Adrenal gland (tissue), 5 donors: Measurements from ENCODE around the gene SCAPER.

ENCODE experiments used
- CTCF ChIP-seq, 6 experiments: fragments of 450-650 bp in 4 of 6; fragments of 200-600 bp in 2 of 6; sonication (generic) in 1 of 6; IDR thresholded peaks; 1 replicate in 5 of 6; 2 replicates in 1 of 6; pipeline versions ENCODE4 v1.5.1 to v1.8.0; 2016 to 2021; ENCODE audit warnings: antibody characterized with exemption in 6 of 6, mild to moderate bottlenecking in 2 of 6, moderate library complexity in 1 of 6
- POLR2A ChIP-seq, 2 donors: fragments of 450-650 bp; IDR thresholded peaks; one replicate each; pipeline ENCODE4 v1.6.1; 2017; ENCODE audit warnings: antibody characterized with exemption in 2 of 2, mild to moderate bottlenecking in 2 of 2, moderate library complexity in 1 of 2
- donor health status: DM: no; HTN: no; CAD: no.

- TF ChIP-seq CTCF (IDR thresholded peaks at IDR 0.05) = no peak
- TF ChIP-seq POLR2A (IDR thresholded peaks at IDR 0.05) = no peak
These were observed 351.6 kb downstream of the SCAPER start for GRCh38 chr15:76553564-76553963.
